Progenitor cell of endocrine pancreas (in vitro differentiated cells): ENCODE measurements around the gene SUPT20H. TPM values are rescaled to one million over a fixed set of nuclear protein-coding genes. Genes with fewer than 3 reads are reported as not detected.

ENCODE experiments used
- DNase-seq: peaks from one replicate; pipeline ENCODE4 v3.0.0; 2021; ENCODE audit warnings: low spot score; ENCODE audit not compliant: unreplicated experiment
- H3K27ac Mint-ChIP-seq: 2 replicates; pipeline ENCODE4 v1.8.0; 2021; ENCODE audit warnings: mild to moderate bottlenecking, moderate library complexity, mixed read lengths
- H3K27me3 Mint-ChIP-seq: 2 replicates; pipeline ENCODE4 v1.8.0; 2021; ENCODE audit warnings: mixed read lengths
- H3K36me3 Mint-ChIP-seq: 2 replicates; pipeline ENCODE4 v1.8.0; 2022; ENCODE audit warnings: mixed read lengths; ENCODE audit not compliant: insufficient read depth
- H3K4me1 Mint-ChIP-seq: 2 replicates; pipeline ENCODE4 v1.8.0; 2021; ENCODE audit warnings: low read depth, mixed read lengths
- H3K4me3 Mint-ChIP-seq: 2 replicates; pipeline ENCODE4 v1.8.0; 2021; ENCODE audit warnings: low read depth, mild to moderate bottlenecking, moderate library complexity, mixed read lengths
- H3K9me3 Mint-ChIP-seq: 2 replicates; pipeline ENCODE4 v1.8.0; 2021; ENCODE audit warnings: low read depth, mixed read lengths
- long read RNA-seq: library from polyadenylated mRNA; unstranded; transcript quantifications from one replicate; pipeline ENCODE4 v2.0.0, GENCODE V29; 2020
- total RNA-seq: library from RNA; stranded (reverse); gene quantifications from 2 replicates; pipeline ENCODE4 v1.2.1, GENCODE V29; 2021
- TF ChIP-seq, protein P1 (sequence below): fragments of 200-600 bp; sonication (generic); IDR thresholded peaks from one replicate; pipeline ENCODE4 v1.5.0; 2021; ENCODE audit warnings: antibody characterized with exemption, mild to moderate bottlenecking; ENCODE audit not compliant: unreplicated experiment

SUPT20H gene
- 108 and 116 TPM in 2 replicates for total RNA-seq
- long read RNA-seq, transcript SUPT20H-203 (25 exons, 2,843 nt) = minor isoform, 9 of 180 reads
- long read RNA-seq, transcript SUPT20H-201 (26 exons, 2,739 nt) = major isoform, 10 of 180 reads
- long read RNA-seq, partial matches to known transcripts = 32 of 180 reads
- long read RNA-seq, other reads (novel, unspliced or antisense) = 127 of 180 reads

DNA sequence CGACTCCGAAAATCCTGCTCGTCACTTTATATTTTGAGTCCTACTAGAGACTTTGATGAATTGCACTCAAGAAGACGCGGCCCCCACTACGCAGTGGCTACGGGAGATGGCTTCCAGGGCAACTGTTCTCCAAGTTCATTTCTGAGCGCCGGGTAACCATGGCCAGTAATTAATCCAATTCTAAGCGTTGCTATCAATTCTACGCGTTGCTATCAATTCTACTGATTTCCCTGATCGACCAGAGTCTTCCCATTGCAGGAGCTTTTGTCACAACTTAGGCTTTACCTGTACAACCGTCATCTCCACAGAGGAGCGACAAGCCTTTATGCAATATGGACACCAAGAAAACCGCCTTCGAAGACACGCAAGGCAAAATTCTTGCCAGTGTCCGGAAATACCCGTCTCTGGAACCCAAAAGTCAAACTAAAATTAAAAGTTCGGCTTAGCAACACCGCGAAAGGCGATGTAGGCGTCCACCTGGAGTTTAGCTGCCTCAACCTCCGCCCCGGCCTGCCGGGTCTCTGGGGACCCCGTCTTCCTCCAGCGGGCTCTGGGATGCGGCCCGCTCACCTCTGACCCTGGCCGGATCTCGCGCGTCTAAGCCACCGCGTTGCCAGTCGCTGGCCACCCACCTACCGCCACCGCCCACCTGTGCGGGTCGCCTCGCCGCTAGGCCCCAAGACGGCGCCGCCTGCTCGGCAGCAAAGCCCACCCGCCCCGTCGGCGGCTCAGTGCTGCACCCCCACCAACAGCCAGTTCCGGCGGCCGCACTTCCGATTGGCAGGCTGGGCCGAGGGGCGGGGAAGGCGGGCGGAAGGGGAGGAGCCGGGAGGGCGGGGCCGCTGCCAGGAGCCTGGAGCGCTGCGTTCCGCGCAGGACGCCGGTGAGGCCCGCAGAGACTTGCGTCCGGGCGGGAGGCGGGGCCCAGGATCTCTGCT lies at the start of gene SUPT20H:
Gene SUPT20H (minus strand): TSS at position 779 of the 938 bp plus-strand sequence. CDS start 8,198 bp downstream, outside the sequence.
- no peaks in the 10 kb centered on the region for H3K9me3 Mint-ChIP-seq
- no peaks in the 10 kb centered on the region for H3K27me3 Mint-ChIP-seq
- peak within 1 kb of the TSS; percentile 90 for H3K4me3 Mint-ChIP-seq
- TF ChIP-seq, protein P1, sequence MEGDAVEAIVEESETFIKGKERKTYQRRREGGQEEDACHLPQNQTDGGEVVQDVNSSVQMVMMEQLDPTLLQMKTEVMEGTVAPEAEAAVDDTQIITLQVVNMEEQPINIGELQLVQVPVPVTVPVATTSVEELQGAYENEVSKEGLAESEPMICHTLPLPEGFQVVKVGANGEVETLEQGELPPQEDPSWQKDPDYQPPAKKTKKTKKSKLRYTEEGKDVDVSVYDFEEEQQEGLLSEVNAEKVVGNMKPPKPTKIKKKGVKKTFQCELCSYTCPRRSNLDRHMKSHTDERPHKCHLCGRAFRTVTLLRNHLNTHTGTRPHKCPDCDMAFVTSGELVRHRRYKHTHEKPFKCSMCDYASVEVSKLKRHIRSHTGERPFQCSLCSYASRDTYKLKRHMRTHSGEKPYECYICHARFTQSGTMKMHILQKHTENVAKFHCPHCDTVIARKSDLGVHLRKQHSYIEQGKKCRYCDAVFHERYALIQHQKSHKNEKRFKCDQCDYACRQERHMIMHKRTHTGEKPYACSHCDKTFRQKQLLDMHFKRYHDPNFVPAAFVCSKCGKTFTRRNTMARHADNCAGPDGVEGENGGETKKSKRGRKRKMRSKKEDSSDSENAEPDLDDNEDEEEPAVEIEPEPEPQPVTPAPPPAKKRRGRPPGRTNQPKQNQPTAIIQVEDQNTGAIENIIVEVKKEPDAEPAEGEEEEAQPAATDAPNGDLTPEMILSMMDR = no peak
- peaks cover 21% of the 10 kb centered on the region for H3K36me3 Mint-ChIP-seq
- peaks cover 6% of the 10 kb centered on the region for H3K4me1 Mint-ChIP-seq
- H3K27ac Mint-ChIP-seq = peak within 1 kb of the TSS; percentile 99
- DNase-seq = peak; percentile 94

DNA sequence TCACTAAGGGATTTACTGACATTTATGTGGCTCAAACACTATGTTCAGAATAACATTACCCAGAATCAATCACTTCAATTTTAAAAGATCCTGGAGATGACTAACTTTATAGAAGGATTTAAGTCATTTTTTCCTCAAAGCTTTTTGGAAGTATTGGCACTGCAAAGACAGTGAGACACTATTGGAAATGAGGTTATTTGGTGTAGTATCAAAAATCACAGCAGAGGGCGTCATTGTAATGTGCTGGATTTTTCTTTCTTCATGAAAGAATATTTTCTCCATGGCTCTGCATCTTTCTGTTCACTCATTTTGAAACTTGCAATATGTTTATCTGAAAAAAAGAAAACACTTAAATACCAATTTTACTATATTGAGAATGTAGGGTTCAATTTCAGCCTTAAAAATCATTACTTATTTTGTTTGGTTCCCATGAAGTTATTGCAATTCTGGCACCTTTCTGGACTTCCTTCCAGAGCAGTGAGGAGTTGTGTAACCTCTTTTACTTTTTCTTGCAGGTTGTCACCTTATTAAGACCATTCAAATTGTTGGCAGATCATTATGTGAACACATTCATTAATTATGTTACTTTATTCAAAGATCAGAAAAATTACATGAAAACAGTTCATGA lies 49.7 kb upstream of the SUPT20H start:
- no peak overlapping the region for H3K4me3 Mint-ChIP-seq
- no peaks in the 10 kb centered on the region for H3K4me1 Mint-ChIP-seq
- H3K9me3 Mint-ChIP-seq = no peaks in the 10 kb centered on the region
- TF ChIP-seq, protein P1 = peak; percentile 75
- H3K27ac Mint-ChIP-seq = no peak overlapping the region
- no peaks in the 10 kb centered on the region for H3K36me3 Mint-ChIP-seq
- no peak for DNase-seq
- H3K27me3 Mint-ChIP-seq = no peaks in the 10 kb centered on the region

DNA sequence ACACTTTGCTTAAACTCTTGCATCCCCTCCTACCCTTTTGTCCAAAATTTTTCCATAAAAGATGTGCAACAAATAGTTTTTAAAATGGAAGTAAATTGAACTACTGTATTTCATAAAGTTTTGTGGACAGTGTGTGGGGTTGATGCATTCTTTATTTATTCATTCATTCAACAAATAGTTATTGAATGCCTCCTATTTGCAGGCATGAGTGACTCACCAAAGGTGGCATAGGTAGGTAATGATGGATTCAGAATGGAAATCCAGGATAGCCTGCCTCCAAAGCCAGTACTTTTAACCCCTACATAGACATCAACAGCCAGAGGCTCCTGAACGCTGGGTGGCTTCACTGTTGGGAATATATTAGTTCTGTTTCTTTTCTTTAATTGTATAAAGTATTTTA lies 48.4 kb upstream of the SUPT20H start:
- H3K4me3 Mint-ChIP-seq = no peak overlapping the region
- DNase-seq = no peak
- H3K9me3 Mint-ChIP-seq = no peaks in the 10 kb centered on the region
- no peaks in the 10 kb centered on the region for H3K36me3 Mint-ChIP-seq
- TF ChIP-seq, protein P1 = no peak
- no peaks in the 10 kb centered on the region for H3K27me3 Mint-ChIP-seq
- H3K27ac Mint-ChIP-seq = no peak overlapping the region
- no peaks in the 10 kb centered on the region for H3K4me1 Mint-ChIP-seq

DNA sequence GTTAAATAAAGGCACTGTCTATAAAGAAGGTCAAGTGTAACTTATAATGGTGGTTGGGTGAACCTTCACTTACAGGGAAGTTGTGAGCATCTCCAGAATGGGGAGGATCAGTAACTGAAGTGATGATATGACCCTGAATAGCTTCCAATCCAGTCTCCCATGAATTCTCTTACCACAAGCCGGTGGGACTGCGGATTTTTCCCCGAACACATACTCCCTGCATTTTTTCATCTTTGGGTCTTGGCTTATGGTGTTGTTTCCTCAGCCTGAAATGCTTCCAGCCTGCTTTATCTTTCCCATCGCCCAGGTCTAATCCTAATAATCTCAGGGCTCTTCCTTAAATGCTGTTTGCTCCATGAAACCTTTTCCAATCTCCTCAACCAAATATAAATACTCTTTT lies 48.0 kb upstream of the SUPT20H start:
- Mint-ChIP-seq H3K36me3 (no peaks in the 10 kb centered on the region), H3K4me3 (no peak overlapping the region), H3K27me3 (no peaks in the 10 kb centered on the region), H3K9me3 (no peaks in the 10 kb centered on the region), H3K4me1 (no peaks in the 10 kb centered on the region), H3K27ac (no peak overlapping the region)
- TF ChIP-seq, protein P1 = no peak
- DNase-seq = no peak

DNA sequence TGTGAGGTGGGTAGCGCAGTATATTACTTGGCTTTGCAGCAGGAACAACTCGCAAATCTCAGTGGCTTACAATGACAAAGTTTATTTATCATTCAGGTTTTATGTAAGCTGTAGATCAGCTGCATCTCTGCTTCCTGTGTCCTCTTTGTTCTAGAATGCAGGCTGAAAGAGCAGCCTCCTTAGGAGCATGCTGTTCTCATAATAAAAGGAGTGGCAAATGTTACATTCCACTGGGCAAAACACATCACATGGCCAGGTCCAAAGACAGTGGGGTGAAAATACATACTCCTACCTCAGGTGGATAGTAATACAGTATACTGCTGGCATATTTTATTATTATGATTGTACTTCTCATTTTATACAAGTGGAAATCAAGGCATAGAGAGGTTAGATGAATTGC lies 47.2 kb upstream of the SUPT20H start:
- no peak for DNase-seq
- H3K27ac Mint-ChIP-seq = no peak overlapping the region
- H3K36me3 Mint-ChIP-seq = no peaks in the 10 kb centered on the region
- H3K9me3 Mint-ChIP-seq = no peaks in the 10 kb centered on the region
- TF ChIP-seq, protein P1 = no peak
- H3K4me1 Mint-ChIP-seq = no peaks in the 10 kb centered on the region
- H3K4me3 Mint-ChIP-seq = no peak overlapping the region
- no peaks in the 10 kb centered on the region for H3K27me3 Mint-ChIP-seq
